Measurements from ENCODE around the gene EVI5L. TPM values are rescaled to one million over a fixed set of nuclear protein-coding genes. Genes with fewer than 3 reads are reported as not detected.
"Not testable (repeated sequence)": the region's sequence is repeated elsewhere in the genome, so short reads cannot be mapped to it uniquely, and the experiment has no call there.

The EVI5L gene
- 44.5 TPM for total RNA-seq

DNA sequence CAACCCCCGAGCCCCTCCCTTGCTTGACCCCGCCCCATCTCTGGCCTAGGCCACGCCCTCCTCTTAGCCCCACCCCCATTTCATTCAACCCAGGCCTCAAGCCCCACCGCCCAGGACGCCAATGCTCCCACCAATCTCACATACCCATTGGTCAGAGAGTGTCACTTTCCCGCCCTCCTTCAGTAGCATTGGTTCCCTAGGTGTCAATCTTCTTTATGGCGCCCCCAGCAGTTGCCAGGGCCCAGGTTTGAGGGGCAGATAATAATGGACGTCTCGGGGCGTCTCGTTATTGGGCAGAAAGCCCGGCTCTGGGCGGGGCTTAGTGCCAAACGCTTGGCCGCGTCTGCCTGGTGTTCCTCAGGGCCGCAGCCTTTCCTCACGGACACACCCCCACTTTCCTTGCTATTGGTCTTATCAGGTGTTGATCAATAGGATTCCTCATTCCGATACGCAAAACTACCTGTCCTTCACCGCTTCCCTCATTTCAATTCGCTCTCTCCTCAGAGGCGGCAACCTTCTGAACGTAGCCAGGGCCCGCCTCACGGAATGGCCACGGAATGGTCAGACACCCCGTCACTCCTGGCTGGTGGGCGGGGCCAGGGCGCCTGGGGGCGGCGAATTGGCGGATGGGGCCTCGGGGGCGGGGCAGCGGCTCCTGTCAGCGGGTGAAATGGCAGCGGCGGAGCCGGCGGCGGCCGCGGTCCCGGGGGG is at the start of gene EVI5L:
TSS of gene EVI5L (plus strand) at position 658 of the 711 bp plus-strand sequence. CDS start 16,325 bp downstream, outside the sequence.
- DNase-seq = peak; percentile 100

- no peak for DNase-seq
Observed at GRCh38 chr19:7781157-7781556, 48.9 kb upstream of the EVI5L start.

GRCh38 chr19:7783991-7784423 is 46.0 kb upstream of the EVI5L start:
- DNase-seq = no peak

DNA sequence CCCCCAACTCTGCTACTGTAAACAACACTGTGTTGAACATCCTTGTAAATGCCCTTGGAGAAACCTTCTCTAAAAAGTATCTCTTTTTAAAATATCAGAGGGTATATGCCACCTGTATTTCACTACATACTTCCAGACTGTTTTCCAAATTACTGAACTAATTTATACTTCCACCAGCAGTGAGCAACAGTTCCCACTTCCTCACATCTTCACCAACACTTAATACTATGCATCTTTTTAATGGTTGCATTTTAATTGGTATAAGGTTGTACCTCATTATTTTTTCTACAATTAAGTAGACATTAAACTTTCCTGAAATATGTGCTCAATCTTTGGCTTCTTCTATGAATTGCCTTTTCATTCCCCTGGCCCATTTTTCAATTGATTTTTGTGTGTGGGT is 45.2 kb upstream of the EVI5L start:
- no peak for DNase-seq

DNA sequence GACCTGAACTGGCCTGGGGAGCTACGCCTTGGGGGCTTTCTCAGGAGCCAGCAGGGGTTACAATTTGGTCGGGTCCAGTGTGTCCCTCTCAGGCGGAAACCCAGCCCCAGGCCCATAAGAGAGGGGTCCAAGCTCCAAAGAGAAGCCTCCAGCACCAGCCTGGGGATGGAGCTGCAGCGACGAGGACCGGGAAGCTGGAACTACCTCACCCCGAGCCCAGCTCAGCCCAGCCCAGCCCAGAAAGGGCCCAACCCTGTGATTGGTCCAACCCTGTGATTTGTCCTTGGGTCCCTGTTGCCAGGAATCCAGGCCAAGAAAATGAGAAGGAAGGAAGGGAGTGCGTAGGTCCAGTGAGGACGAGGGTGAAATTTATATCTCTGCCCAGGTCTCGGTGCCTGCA is 42.9 kb upstream of the EVI5L start:
- no peak for DNase-seq

DNA sequence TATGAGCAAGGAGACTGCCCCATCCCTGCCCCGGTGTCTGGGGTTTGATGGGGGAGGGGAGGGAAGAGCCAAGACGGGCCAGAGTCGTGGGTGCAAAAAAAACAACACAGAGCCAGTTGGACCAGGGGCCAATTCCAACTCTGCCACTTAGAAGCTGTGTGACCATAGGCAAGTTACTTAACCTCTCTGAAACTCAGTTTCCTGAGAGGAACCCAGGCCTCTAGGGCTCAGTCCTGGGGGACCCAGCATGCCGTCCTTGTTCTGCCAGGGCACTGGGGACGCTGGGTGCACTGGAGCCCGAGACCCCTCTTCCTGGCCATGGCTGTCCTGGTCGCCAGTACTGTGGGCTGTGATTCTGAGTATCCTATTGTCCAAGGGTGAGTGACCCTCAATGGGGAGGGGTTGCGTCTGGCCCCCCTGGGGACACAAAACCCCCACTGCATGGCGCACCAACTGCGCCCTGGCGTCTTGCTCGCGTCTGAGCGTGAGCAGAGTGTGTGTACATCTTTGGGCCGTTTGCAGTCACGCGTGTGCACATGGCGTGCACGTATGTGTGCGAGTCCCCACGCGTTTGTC is 42.3 kb upstream of the EVI5L start:
- no peak for DNase-seq

DNA sequence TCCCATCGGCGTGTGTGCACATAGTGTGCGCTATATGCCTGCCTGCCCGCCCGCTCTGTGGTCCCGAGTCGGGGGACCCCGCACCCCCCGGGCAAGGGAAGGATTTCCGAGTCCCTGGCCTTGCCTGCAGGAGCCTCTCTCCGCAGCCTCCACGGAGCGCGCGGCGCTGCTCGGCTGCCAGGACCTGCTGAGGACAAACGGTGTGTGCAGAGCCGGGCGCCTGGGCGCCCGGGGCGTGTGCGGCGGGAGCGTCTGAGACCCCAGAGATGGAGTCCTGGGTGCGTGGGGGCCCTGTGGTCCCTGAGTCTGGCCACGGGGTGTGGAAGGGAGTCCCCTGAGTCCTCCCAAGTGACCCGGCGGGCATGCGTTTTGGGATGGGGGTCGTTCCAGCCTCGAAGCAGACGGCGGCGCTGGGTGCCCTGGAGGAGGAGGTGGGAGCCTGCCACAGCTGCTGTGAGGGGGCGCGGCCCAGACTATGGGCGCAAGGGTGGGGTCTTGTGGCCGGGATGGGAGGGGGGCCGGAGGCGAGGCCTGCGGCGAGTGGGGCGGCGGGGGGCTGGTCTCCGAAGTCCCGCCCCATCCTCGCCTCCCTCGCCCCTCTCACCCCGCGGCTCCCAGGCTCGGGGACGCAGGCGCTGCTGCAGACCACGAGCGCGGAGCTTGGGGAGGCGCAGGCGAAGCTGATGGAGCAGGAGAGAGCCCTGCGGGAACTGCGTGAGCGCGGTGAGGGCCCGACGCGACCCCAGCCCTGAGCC is 41.7 kb upstream of the EVI5L start:
- DNase-seq = no peak

- DNase-seq = no peak
Observed at GRCh38 chr19:7788933-7789323, 41.1 kb upstream of the EVI5L start.

DNA sequence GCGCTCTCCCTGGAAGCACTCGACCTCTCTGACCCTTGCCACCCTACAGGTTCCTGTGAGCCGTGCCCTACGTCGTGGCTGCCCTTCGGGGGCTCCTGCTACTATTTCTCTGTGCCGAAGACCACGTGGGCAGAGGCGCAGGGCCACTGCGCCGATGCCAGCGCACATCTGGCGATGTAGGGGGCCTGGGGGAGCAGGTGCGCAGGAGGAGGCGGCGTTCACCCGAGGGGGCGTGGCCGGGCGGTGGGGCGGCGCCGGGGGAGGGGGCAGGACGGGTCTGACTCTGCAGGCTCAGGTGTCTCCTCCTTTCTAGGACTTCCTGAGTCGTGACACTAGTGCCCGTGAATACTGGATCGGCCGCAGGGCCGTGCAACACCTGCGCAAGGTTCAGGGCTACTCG is 40.6 kb upstream of the EVI5L start:
- DNase-seq = no peak

DNA sequence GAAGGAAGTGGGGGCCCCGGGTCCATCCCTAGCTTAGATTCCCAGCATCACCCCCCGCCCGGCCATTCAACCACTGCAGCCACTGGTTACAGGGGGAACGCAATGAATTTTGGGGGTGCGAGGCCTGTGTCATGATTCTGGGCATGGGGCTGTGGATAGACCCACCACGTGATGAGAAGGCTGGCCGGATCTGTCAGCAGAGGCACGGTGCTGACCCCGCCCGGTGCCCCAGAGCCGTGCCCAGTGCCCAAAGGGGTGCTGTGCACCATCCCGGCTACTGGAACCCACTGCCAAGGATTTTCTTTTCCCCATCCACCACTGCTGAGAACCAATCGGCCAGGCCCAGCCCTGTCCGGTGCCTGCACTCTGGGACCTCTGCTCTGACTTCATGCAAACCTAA is 39.6 kb upstream of the EVI5L start:
- DNase-seq = no peak

DNA sequence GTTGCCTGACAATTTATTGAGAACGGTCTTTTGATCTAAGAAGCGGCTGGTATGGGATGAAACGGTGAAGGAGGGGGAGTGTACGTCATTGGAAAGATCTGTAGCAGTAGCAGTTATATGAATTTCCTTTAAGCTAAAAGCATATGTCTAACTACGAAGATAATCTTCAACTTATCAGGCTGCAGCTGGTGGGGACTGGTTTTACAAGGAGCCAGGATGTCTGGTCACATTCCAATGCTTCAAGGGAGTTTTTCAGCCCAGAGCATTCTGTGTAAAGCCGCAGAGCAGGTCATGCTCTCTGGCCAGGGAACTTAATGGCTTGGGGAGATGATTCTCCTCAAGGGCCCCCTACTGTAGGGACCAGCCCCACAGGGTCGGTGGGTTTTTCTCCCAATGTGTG is 37.7 kb upstream of the EVI5L start:
- DNase-seq = no peak

GRCh38 chr19:7792701-7793100 is 37.3 kb upstream of the EVI5L start:
- DNase-seq = not testable (repeated sequence)

DNA sequence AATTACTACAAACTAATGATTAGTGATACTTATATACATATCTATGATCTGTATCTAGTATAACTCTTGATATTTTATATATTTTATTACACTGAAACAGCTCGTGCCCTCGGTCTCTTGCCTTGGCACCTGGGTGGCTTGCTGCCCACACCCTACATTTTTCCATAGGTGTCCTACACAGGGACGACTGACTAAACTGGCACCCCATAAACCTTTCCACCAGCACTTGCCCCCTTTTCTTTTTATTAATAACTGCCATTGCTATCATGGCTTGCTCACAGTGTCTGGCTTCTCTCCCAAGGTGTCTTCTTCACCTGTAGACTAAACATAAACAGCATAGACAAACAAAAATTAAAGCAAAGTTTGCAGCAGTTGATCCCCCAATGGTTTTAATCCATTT is 36.5 kb upstream of the EVI5L start:
- DNase-seq = no peak

DNA sequence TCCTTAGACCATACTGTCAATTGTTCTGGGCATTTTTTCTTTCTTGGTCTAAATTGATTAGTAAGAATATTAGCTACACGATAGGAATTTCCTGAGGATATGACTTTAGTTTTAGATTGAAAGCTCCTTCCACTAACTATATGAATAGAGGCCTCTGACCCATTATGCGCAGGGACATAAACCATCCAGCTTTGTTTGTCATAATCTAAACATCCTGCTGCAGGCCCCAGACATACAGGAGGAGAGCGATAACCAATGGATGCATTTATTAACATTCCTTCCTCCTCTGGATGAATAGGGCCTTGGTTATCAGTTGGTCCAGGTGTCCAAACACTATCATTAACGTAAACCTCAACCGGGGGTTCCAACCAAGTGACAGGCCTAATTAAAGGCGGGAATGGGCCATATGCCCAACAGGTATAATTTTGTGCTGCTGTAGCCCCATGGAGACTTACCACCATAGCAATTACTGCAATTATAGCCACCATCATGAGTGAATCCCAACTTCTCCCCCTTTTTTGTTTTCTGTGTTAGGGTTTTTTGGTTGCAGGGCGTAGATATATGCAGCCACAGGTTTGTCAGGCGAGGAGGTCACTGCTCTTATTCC is 34.4 kb upstream of the EVI5L start:
- no peak for DNase-seq

DNA sequence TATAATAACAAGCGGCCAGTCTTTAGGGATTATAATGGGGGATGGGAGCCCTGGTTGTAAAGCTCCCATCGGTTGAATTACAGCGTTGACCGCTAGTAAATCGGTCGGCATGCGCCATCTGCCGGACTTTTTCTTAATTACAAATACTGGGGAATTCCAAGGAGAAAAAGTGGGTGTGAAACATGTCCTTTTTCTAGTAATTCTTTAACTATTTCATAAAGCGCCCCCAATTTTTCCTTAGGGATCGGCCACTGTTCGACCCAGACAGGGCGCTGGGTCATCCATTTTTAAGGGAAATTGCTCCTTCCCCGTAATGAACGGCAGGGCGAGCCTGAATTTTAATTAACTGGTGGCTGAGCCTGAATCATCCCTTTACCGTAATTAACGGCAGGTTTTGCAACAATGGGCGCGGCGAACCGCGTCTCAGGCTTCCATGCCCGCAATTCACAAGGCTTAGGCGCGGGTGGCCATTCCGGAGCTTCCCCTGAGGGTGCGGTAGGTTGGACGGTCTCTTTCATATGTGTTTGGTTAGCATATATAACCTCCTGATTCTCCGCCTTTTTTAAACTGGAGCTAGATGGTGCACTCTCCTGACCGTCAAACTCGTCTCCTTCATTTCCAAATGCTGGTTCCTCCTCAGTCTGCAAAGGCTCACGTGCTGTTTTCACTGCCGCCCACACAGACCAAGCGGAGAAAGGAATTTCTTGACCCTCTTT is 30.2 kb upstream of the EVI5L start:
- peak; percentile 54 for DNase-seq

DNA sequence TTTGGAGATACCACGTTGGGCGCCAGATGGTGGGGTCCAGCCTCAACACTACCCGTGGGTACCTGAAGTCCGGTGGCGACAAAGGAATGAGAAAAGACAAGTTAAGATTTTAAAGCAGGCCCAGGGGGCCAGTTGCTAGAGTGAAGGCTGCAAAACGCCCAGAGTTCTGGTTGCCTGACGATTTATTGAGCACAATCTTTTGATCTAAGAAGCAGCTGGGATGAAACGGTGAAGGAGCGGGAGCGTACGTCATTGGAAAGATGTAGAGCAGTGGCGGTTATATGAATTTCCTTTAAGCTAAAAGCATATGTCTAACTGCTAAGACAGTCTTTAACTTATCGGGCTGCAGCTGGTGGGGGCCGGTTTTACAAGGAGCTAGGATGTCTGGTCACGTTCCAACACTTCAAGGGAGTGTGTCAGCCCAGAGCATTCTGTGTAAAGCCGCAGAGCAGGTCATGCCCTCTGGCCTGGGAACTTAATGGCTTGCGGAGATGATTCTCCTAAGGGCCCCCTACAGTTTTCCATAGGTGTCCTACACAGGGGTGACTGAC is 28.9 kb upstream of the EVI5L start:
- DNase-seq = no peak

GRCh38 chr19:7806234-7806633 is 23.8 kb upstream of the EVI5L start:
- no peak for DNase-seq

DNA sequence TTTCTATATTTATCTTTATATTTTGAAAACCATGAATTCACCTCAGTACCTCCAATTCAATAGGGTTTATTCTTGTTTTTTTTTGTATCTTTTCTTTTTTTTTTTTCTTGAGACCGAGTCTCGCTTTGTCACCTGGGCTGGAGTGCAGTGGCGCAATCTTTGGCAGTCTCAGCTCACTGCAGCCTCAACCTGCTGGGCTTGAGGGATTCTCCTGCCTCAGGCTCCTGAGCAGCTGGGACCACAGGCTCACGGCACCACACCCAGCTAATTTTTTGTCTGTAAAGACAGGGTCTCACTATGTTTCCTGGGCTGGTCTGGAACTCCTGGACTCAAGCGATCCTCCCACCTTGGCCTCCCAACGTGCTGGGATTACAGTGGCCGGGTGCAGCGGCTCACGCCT is 23.1 kb upstream of the EVI5L start:
- no peak for DNase-seq

GRCh38 chr19:7808108-7808507 is 21.9 kb upstream of the EVI5L start:
- DNase-seq = no peak

DNA sequence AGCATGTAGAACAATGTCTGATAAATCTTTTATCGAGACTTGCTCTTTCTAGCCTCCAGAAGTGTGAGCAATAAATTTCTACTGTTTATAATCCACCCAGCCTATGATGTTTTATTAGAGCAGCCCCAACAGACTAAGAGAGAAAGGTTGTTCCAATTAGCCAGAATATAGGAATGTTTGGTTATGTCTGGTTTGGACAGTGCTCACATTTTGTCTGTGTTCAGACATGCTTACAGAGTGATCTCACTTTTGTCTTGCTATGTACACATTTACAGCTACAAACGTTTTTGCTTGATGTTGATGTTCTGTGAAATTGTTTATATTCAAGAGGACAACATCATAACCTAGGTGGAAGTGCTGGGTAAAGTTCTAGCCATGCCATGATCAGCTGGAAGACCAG is 18.0 kb upstream of the EVI5L start:
- DNase-seq = no peak

DNA sequence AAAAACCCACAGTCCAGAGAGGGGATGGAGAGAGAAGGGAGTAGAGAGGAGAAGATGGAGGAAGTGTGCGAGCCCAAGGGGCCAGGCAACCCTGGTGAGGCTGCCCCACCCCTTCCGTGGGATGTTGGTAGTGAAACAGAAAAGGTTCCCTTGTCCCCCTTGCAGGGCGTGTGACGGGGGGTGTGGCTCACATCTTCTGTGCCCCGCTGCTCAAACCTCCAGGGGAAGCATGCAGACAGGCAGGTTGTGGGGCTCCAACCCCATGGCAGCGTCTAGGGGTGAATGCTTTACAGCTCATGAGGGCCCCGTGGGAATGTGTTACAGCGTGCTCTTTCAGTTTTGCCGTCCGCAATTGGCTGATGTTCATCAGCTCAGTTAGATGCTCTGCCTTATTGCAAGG is 14.7 kb upstream of the EVI5L start:
- DNase-seq = no peak

- DNase-seq = not testable (repeated sequence)
Observed at GRCh38 chr19:7816040-7816439, 14.0 kb upstream of the EVI5L start.
